SK-N-SH (cell line): ENCODE measurements around the gene ABCA3. TPM values are rescaled to one million over a fixed set of nuclear protein-coding genes. Genes with fewer than 3 reads are reported as not detected.

Experiments
- CHD2 ChIP-seq: fragments of 150-350 bp; IDR thresholded peaks from 2 replicates; pipeline ENCODE4 v1.6.1; 2018; ENCODE audit warnings: low read length; ENCODE audit not compliant: partially characterized antibody
- EZH2phosphoT487 ChIP-seq: fragments of 200-600 bp; sonication (generic); IDR thresholded peaks from 2 replicates; pipeline ENCODE4 v1.6.1; 2017; ENCODE audit warnings: low read depth, mixed run types, mild to moderate bottlenecking, antibody characterized with exemption, moderate library complexity, borderline replicate concordance
- FOXM1 ChIP-seq: IDR thresholded peaks from 2 replicates; pipeline ENCODE4 v1.4.0; 2012; ENCODE audit warnings: low read depth, mild to moderate bottlenecking
- GABPA ChIP-seq: IDR thresholded peaks from 2 replicates; pipeline ENCODE4 v1.4.0; 2012; ENCODE audit warnings: low read depth, mild to moderate bottlenecking
- GATA2 ChIP-seq: sonication (generic); formaldehyde crosslinking; IDR thresholded peaks from 2 replicates; pipeline ENCODE4 v1.5.0; 2020; ENCODE audit warnings: mild to moderate bottlenecking, missing genetic modification reagents
- JUND ChIP-seq: IDR thresholded peaks from 2 replicates; pipeline ENCODE4 v1.4.0; 2012
- MEF2A ChIP-seq: IDR thresholded peaks from 2 replicates; pipeline ENCODE4 v1.4.0; 2012; ENCODE audit warnings: low read depth, borderline replicate concordance
- MXI1 ChIP-seq: IDR thresholded peaks from 2 replicates; pipeline ENCODE4 v1.6.1; 2012; ENCODE audit warnings: mild to moderate bottlenecking, low read depth, low read length, improper control_type of control experiment
- NRF1 ChIP-seq: IDR thresholded peaks from 2 replicates; pipeline ENCODE4 v1.6.1; 2012; ENCODE audit warnings: low read depth, mild to moderate bottlenecking, low read length
- POLR2AphosphoS5 ChIP-seq: IDR thresholded peaks from 2 replicates; pipeline ENCODE4 v1.6.1; 2012; ENCODE audit warnings: low read depth, low read length
- RAD21 ChIP-seq: IDR thresholded peaks from 2 replicates; pipeline ENCODE4 v1.6.1; 2012; ENCODE audit warnings: mild to moderate bottlenecking, low read length
- RCOR1 ChIP-seq: fragments of 150-350 bp; IDR thresholded peaks from 2 replicates; pipeline ENCODE4 v1.6.1; 2017; ENCODE audit warnings: antibody characterized with exemption, low read length
- RXRA ChIP-seq: IDR thresholded peaks from 2 replicates; pipeline ENCODE4 v1.4.0; 2012; ENCODE audit warnings: low read depth, mild to moderate bottlenecking, borderline replicate concordance
- SMC3 ChIP-seq: IDR thresholded peaks from 2 replicates; pipeline ENCODE4 v1.6.1; 2012; ENCODE audit warnings: low read depth, low read length, improper control_type of control experiment
- TAF1 ChIP-seq: IDR thresholded peaks from 2 replicates; pipeline ENCODE4 v1.6.1; 2012; ENCODE audit warnings: low read depth, mild to moderate bottlenecking, low read length, moderate library complexity, borderline replicate concordance
- TCF12 ChIP-seq: IDR thresholded peaks from 2 replicates; pipeline ENCODE4 v1.4.0; 2012
- TEAD4 ChIP-seq: IDR thresholded peaks from 2 replicates; pipeline ENCODE4 v1.4.0; 2012; ENCODE audit warnings: mild to moderate bottlenecking, borderline replicate concordance; ENCODE audit not compliant: insufficient read depth
- polyA plus RNA-seq, 3 experiments: library from polyadenylated mRNA; depleted of rRNA; stranded (reverse); fragments of >200 nt; gene quantifications; 2 replicates each; pipeline ENCODE4 v1.2.3, GENCODE V29; 2012
- TF ChIP-seq, protein P1 (sequence below): fragments of 200-600 bp; sonication (generic); IDR thresholded peaks from 2 replicates; pipeline ENCODE4 v1.6.1; 2017; ENCODE audit warnings: antibody characterized with exemption, mild to moderate bottlenecking, moderate library complexity
- TF ChIP-seq, protein P2 (sequence below): IDR thresholded peaks from 2 replicates; pipeline ENCODE4 v1.4.0; 2012; ENCODE audit warnings: low read depth, borderline replicate concordance

Gene ABCA3
- polyA plus RNA-seq, 1 of the 3 experiments (the other 2 are of a cell fraction) = 9.9 TPM

DNA sequence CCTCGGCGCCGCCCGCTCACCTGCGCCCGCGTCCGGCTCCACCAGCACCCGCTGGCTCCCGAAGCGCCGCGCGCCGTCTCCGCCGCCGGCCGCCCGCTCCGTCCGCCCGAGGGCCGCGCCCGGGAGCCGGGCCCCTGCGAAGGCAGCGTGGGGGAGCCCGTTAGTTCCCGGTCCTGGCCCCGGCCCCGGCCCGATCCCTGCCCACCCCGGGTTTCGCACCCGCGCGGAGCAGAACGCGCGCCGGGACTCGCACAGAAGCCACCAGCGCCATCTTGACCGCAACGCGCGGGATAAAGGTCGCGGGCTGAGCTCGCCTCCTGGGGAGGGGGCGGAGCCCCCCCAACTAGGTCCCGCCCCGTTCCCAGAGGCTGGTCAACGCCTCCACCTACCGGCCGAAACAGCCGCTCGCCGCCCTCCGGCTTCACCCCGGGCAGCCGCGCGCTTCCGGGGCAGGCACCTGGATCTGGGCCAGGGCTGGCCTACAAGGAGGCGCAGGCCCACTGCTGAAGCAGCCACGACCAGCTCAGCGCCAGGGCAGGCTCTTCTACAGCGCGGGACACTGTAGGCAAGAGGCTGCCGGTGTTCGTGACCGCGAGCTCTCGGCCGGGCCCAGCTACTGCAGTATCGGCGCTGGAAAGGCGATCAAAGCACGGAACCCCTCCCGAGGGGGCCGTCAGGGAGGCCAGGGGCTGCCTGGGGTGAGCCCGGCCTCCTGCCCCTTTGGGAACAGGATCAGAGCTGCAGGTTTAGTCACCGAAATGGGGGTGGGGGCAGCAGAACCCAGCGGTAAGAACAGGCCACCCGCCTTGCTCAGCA lies 89.0 kb downstream of the ABCA3 start, which contains the start of gene ECI1 (continued):
- TF ChIP-seq CHD2 (peak; percentile 69), TEAD4 (no peak), FOXM1 (no peak), MXI1 (peak; percentile 52; the same call in 1 of the 2 replicates), RAD21 (peak; percentile 53), GATA2 (CRISPR knock-in tag) (no peak), TAF1 (peak; percentile 93), TCF12 (no peak), POLR2AphosphoS5 (peak; percentile 65), MEF2A (no peak), SMC3 (peak; percentile 24; the same call in 1 of the 2 replicates), RCOR1 (peak; percentile 48; the same call in 1 of the 2 replicates), NRF1 (peak; percentile 42; the same call in 1 of the 2 replicates), RXRA (no peak), JUND (no peak), GABPA (peak; percentile 64), EZH2phosphoT487 (no peak)
- TF ChIP-seq, protein P1, sequence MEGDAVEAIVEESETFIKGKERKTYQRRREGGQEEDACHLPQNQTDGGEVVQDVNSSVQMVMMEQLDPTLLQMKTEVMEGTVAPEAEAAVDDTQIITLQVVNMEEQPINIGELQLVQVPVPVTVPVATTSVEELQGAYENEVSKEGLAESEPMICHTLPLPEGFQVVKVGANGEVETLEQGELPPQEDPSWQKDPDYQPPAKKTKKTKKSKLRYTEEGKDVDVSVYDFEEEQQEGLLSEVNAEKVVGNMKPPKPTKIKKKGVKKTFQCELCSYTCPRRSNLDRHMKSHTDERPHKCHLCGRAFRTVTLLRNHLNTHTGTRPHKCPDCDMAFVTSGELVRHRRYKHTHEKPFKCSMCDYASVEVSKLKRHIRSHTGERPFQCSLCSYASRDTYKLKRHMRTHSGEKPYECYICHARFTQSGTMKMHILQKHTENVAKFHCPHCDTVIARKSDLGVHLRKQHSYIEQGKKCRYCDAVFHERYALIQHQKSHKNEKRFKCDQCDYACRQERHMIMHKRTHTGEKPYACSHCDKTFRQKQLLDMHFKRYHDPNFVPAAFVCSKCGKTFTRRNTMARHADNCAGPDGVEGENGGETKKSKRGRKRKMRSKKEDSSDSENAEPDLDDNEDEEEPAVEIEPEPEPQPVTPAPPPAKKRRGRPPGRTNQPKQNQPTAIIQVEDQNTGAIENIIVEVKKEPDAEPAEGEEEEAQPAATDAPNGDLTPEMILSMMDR = peak; percentile 57
- TF ChIP-seq, protein P2, sequence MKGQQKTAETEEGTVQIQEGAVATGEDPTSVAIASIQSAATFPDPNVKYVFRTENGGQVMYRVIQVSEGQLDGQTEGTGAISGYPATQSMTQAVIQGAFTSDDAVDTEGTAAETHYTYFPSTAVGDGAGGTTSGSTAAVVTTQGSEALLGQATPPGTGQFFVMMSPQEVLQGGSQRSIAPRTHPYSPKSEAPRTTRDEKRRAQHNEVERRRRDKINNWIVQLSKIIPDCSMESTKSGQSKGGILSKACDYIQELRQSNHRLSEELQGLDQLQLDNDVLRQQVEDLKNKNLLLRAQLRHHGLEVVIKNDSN = no peak
